Transverse colon (tissue), 4 donors: Measurements from ENCODE around the gene LAMB2. TPM values are rescaled to one million over a fixed set of nuclear protein-coding genes. Genes with fewer than 3 reads are reported as not detected.

Experiments used
- DNase-seq: peaks from one replicate; pipeline ENCODE4 v3.0.0-alpha.2; 2019
- H3K27ac ChIP-seq, 4 donors: fragments of 200-600 bp; sonication (generic); 2 replicates each; pipeline ENCODE4 v1.5.1; 2016 to 2018; ENCODE audit warnings: inconsistent platforms in 4 of 4
- H3K27me3 ChIP-seq: fragments of 200-600 bp; sonication (generic); 2 replicates; pipeline ENCODE4 v1.5.1; 2017; ENCODE audit warnings: inconsistent platforms
- H3K36me3 ChIP-seq, 4 donors: fragments of 200-600 bp; sonication (generic); 2 replicates each; pipeline ENCODE4 v1.5.1; 2017 to 2019; ENCODE audit warnings: inconsistent platforms in 4 of 4
- H3K4me1 ChIP-seq, 4 donors: fragments of 200-600 bp; sonication (generic); 2 replicates each; pipeline ENCODE4 v1.5.1; 2017 to 2020; ENCODE audit warnings: inconsistent platforms in 4 of 4
- H3K4me3 ChIP-seq, 4 donors: fragments of 200-600 bp; sonication (generic); 1 replicate in 1 of 4; 2 replicates in 3 of 4; pipeline versions ENCODE4 v1.5.1 to v1.6.1; 2017 to 2019; ENCODE audit warnings: inconsistent platforms in 4 of 4
- H3K9me3 ChIP-seq, 2 donors: fragments of 200-600 bp; sonication (generic); 2 replicates each; pipeline ENCODE4 v1.5.1; 2017 to 2019; ENCODE audit warnings: inconsistent platforms in 2 of 2
- CTCF ChIP-seq, 5 experiments: fragments of 200-600 bp in 3 of 5; fragments of 450-650 bp in 2 of 5; sonication (generic) in 3 of 5; IDR thresholded peaks; 1 replicate in 2 of 5; 2 replicates in 3 of 5; pipeline ENCODE4 v1.5.1; 2016 to 2017; ENCODE audit warnings: antibody characterized with exemption in 5 of 5, inconsistent platforms in 3 of 5, mild to moderate bottlenecking in 2 of 5, moderate library complexity in 1 of 5
- EP300 ChIP-seq: sonication (generic); formaldehyde crosslinking; IDR thresholded peaks from one replicate; pipeline ENCODE4 v1.6.1; 2017; ENCODE audit warnings: antibody characterized with exemption, low read depth
- POLR2A ChIP-seq: fragments of 450-650 bp; IDR thresholded peaks from one replicate; pipeline ENCODE4 v1.6.1; 2016; ENCODE audit warnings: antibody characterized with exemption, mild to moderate bottlenecking, moderate library complexity
- POLR2AphosphoS5 ChIP-seq, 3 donors: sonication (generic); formaldehyde crosslinking; IDR thresholded peaks; one replicate each; pipeline ENCODE4 v1.6.1; 2016; ENCODE audit warnings: antibody characterized with exemption in 3 of 3
- WGBS, 2 donors: methylation state at CpG; one replicate each; pipeline ENCODE4 v1.1.5; 2018; ENCODE audit warnings: low coverage in 1 of 2; 5-methylcytosine and 5-hydroxymethylcytosine counted together
- in situ Hi-C, 4 donors: fragments of 200-750 bp; cut with MboI; loops; one replicate each; pipeline versions ENCODE4 v1.15.0 to v1.15.1; 2017; ENCODE audit warnings: low sequenced_read_pairs in 3 of 4, low pct_ligation_motif_present in 1 of 4, low pct_unique_long_range_greater_than_20kb in 1 of 4
- intact Hi-C: fragments of 100-400 bp; cut with DNase I; formaldehyde crosslinking; loops from one replicate; pipeline ENCODE4 v1.15.1; 2023; ENCODE audit warnings: low total_unique reads
- total RNA-seq, 4 donors: library from RNA; depleted of rRNA; stranded (reverse); fragments of >200 nt; gene quantifications; one replicate each; pipeline ENCODE4 v1.1.0, GENCODE V29; 2016

Gene LAMB2
- total RNA-seq, 4 donors from 2014 or later, result 141 to 290 (median 177) TPM

GRCh38 chr3:49120438-49121131, 12.3 kb downstream of the LAMB2 start, which contains the start of gene USP19:
Gene USP19 (minus strand): TSS chr3:49120823. CDS start chr3:49119145, 1,678 bp downstream.
- H3K36me3 ChIP-seq, result peaks cover 0 to 32% (median 18%) of the 10 kb centered on the region in 4 donors
- TF ChIP-seq CTCF (IDR thresholded peaks at IDR 0.05) (peak in 2 of 5 experiments; percentile 22 to 35), POLR2AphosphoS5 (IDR thresholded peaks at IDR 0.05) (peak; percentile 87 to 97 (median 94)), POLR2A (peak; percentile 90), EP300 (no peak)
- in situ Hi-C loops (loop anchor here in 1 of 4 donors (5.0 kb wide), 1 partner anchor 47 kb away; the partner anchor contains the start of gene CCDC71), intact Hi-C loops (no loop called here)
- peak within 1 kb of the TSS; percentile 64 to 86 (median 78) for H3K4me3 ChIP-seq
- H3K4me1 ChIP-seq, result peaks cover 8 to 18% (median 13%) of the 10 kb centered on the region in 4 donors
- H3K27me3 ChIP-seq, result no peaks in the 10 kb centered on the region
- peak; percentile 97 for DNase-seq
- H3K27ac ChIP-seq, result peak within 1 kb of the TSS; percentile 89 to 98 (median 94)
- WGBS, 2 donors, result 0% methylated on average over 47 of the region's 70 CpGs; no CpG with 5 or more reads in 1 of the 2 donors
- no peaks in the 10 kb centered on the region for H3K9me3 ChIP-seq

GRCh38 chr3:49120096-49120437, 12.8 kb downstream of the LAMB2 start:
- TF ChIP-seq POLR2AphosphoS5 (IDR thresholded peaks at IDR 0.05) (no peak), CTCF (IDR thresholded peaks at IDR 0.05) (peak in 1 of 5 experiments; percentile 32), EP300 (no peak)
- Histone ChIP-seq H3K9me3 (no peaks in the 10 kb centered on the region), H3K27me3 (no peaks in the 10 kb centered on the region), H3K4me3 (peak overlapping the region; percentile 64 to 86 (median 78)), H3K27ac (peak overlapping the region; percentile 89 to 98 (median 94)), H3K4me1 (peaks cover 8 to 18% (median 13%) of the 10 kb centered on the region in 4 donors), H3K36me3 (peaks cover 0 to 38% (median 20%) of the 10 kb centered on the region in 4 donors)
- intact Hi-C loops, result no loop called here
- no peak for DNase-seq
- in situ Hi-C loops, result loop anchor here in 1 of 4 donors (5.0 kb wide), 1 partner anchor 47 kb away; the partner anchor contains the start of gene CCDC71
- WGBS, 2 donors, result 0% methylated on average over 5 of the region's 9 CpGs; no CpG with 5 or more reads in 1 of the 2 donors

GRCh38 chr3:49119439-49119838, 13.4 kb downstream of the LAMB2 start:
- H3K4me1 ChIP-seq, result peaks cover 8 to 18% (median 13%) of the 10 kb centered on the region in 4 donors
- H3K36me3 ChIP-seq, result peaks cover 0 to 44% (median 24%) of the 10 kb centered on the region in 4 donors
- WGBS, 2 donors, result 52% methylated on average over 3 of the region's 3 CpGs; no CpG with 5 or more reads in 1 of the 2 donors
- peak overlapping the region in 2 of 4 donors; percentile 74 to 81 for H3K4me3 ChIP-seq
- H3K27me3 ChIP-seq, result no peaks in the 10 kb centered on the region
- no peak for DNase-seq
- no peak for TF ChIP-seq EP300
- no peak for TF ChIP-seq POLR2AphosphoS5 (IDR thresholded peaks at IDR 0.05)
- TF ChIP-seq POLR2A, result no peak
- TF ChIP-seq CTCF (IDR thresholded peaks at IDR 0.05), result no peak
- no peaks in the 10 kb centered on the region for H3K9me3 ChIP-seq
- in situ Hi-C loops (no loop called here), intact Hi-C loops (no loop called here)
- H3K27ac ChIP-seq, result peak overlapping the region; percentile 89 to 98 (median 94)

- in situ Hi-C loops (no loop called here), intact Hi-C loops (no loop called here)
- TF ChIP-seq EP300, result no peak
- TF ChIP-seq POLR2AphosphoS5 (IDR thresholded peaks at IDR 0.05), result no peak
- no peak for TF ChIP-seq POLR2A
- TF ChIP-seq CTCF (IDR thresholded peaks at IDR 0.05), result no peak
- H3K27ac ChIP-seq, result peak overlapping the region in 3 of 4 donors; percentile 89 to 98 (median 95)
- peaks cover 8 to 18% (median 13%) of the 10 kb centered on the region in 4 donors for H3K4me1 ChIP-seq
- peaks cover 0 to 48% (median 27%) of the 10 kb centered on the region in 4 donors for H3K36me3 ChIP-seq
- DNase-seq, result no peak
- H3K27me3 ChIP-seq, result no peaks in the 10 kb centered on the region
- H3K4me3 ChIP-seq, result peak overlapping the region in 1 of 4 donors; percentile 81
- H3K9me3 ChIP-seq, result no peaks in the 10 kb centered on the region
- 83% methylated on average over 10 of the region's 10 CpGs; no CpG with 5 or more reads in 1 of the 2 donors for WGBS, 2 donors
These were observed 13.8 kb downstream of the LAMB2 start for GRCh38 chr3:49119036-49119435.
